ENCODE measurements around the gene ERCC2.

The ERCC2 gene

GRCh38 chr19:45349126-45349415 lies 21.3 kb downstream of the ERCC2 start:
- no peak overlapping the region for H3K4me3 ChIP-seq (ENCODE audit: insufficient read depth, low read length, poor library complexity, severe bottlenecking)
- TF ChIP-seq CTCF (IDR thresholded peaks at IDR 0.05; ENCODE audit: insufficient read depth, low read length, poor library complexity, severe bottlenecking) (no peak), EZH2phosphoT487 (conservative IDR thresholded peaks at IDR 0.05; ENCODE audit: low read length) (no peak)
- H3F3A ChIP-seq (ENCODE audit: insufficient read depth): no peaks in the 10 kb centered on the region
- no peaks in the 10 kb centered on the region for H3K36me3 ChIP-seq (ENCODE audit: low read length)
- no peak overlapping the region for H3K4me2 ChIP-seq (ENCODE audit: low read depth, low read length, poor library complexity, severe bottlenecking)
- no peaks in the 10 kb centered on the region for H3K27me3 ChIP-seq (ENCODE audit: low read length)
- H3K9ac ChIP-seq (ENCODE audit: low read length): no peak overlapping the region
- no peaks in the 10 kb centered on the region for H3K79me2 ChIP-seq (ENCODE audit: insufficient read depth, low read length)
- H3K9me2 ChIP-seq (replicated peaks; ENCODE audit: insufficient read depth, low read length): no peaks in the 10 kb centered on the region
- H4K20me1 ChIP-seq (ENCODE audit: low read depth, low read length): no peaks in the 10 kb centered on the region
- H3K9me3 ChIP-seq (ENCODE audit: insufficient read depth, low read length): no peaks in the 10 kb centered on the region
- no peak overlapping the region for H2AFZ ChIP-seq (ENCODE audit: low read depth, low read length, severe bottlenecking)
- H3K27ac ChIP-seq (ENCODE audit: low read depth, low read length): no peak overlapping the region

GRCh38 chr19:45348367-45349125 lies 21.8 kb downstream of the ERCC2 start:
- H3K4me3 ChIP-seq (ENCODE audit: insufficient read depth, low read length, poor library complexity, severe bottlenecking): no peak overlapping the region
- no peaks in the 10 kb centered on the region for H4K20me1 ChIP-seq (ENCODE audit: low read depth, low read length)
- no peaks in the 10 kb centered on the region for H3F3A ChIP-seq (ENCODE audit: insufficient read depth)
- H3K27me3 ChIP-seq (ENCODE audit: low read length): no peaks in the 10 kb centered on the region
- no peak overlapping the region for H3K4me2 ChIP-seq (ENCODE audit: low read depth, low read length, poor library complexity, severe bottlenecking)
- no peaks in the 10 kb centered on the region for H3K36me3 ChIP-seq (ENCODE audit: low read length)
- H3K79me2 ChIP-seq (ENCODE audit: insufficient read depth, low read length): no peaks in the 10 kb centered on the region
- H3K9me3 ChIP-seq (ENCODE audit: insufficient read depth, low read length): no peaks in the 10 kb centered on the region
- no peak for TF ChIP-seq EZH2phosphoT487 (conservative IDR thresholded peaks at IDR 0.05; ENCODE audit: low read length)
- no peak overlapping the region for H3K9ac ChIP-seq (ENCODE audit: low read length)
- H3K9me2 ChIP-seq (replicated peaks; ENCODE audit: insufficient read depth, low read length): no peaks in the 10 kb centered on the region
- H2AFZ ChIP-seq (ENCODE audit: low read depth, low read length, severe bottlenecking): no peak overlapping the region
- no peak overlapping the region for H3K27ac ChIP-seq (ENCODE audit: low read depth, low read length)

GRCh38 chr19:45347570-45348366 lies 22.6 kb downstream of the ERCC2 start:
- Histone ChIP-seq H4K20me1 (ENCODE audit: low read depth, low read length) (no peaks in the 10 kb centered on the region), H3K27ac (ENCODE audit: low read depth, low read length) (no peak overlapping the region)

More at GRCh38 chr19:45347570-45348366, 22.6 kb downstream of the ERCC2 start:
- Histone ChIP-seq H3K9me3 (ENCODE audit: insufficient read depth, low read length) (no peaks in the 10 kb centered on the region), H3K4me3 (ENCODE audit: insufficient read depth, low read length, poor library complexity, severe bottlenecking) (no peak overlapping the region), H3K9me2 (replicated peaks; ENCODE audit: insufficient read depth, low read length) (no peaks in the 10 kb centered on the region), H3K79me2 (ENCODE audit: insufficient read depth, low read length) (no peaks in the 10 kb centered on the region), H3K27me3 (ENCODE audit: low read length) (no peaks in the 10 kb centered on the region), H3K36me3 (ENCODE audit: low read length) (no peaks in the 10 kb centered on the region), H3F3A (ENCODE audit: insufficient read depth) (no peaks in the 10 kb centered on the region), H3K4me2 (ENCODE audit: low read depth, low read length, poor library complexity, severe bottlenecking) (no peak overlapping the region), H2AFZ (ENCODE audit: low read depth, low read length, severe bottlenecking) (no peak overlapping the region), H3K9ac (ENCODE audit: low read length) (no peak overlapping the region)
- TF ChIP-seq CTCF (IDR thresholded peaks at IDR 0.05; ENCODE audit: insufficient read depth, low read length, poor library complexity, severe bottlenecking) (no peak), EZH2phosphoT487 (conservative IDR thresholded peaks at IDR 0.05; ENCODE audit: low read length) (no peak)
